Activated CD8-positive, alpha-beta memory T cell treated with anti-CD3 and anti-CD28 coated beads, Interleukin-2, amount 10 ng/mL, durations not matched to agents 7 days and 5 days (primary cell): Measurements from ENCODE around the gene HSF5. TPM values are rescaled to one million over a fixed set of nuclear protein-coding genes. Genes with fewer than 3 reads are reported as not detected.

Source experiments
- ATAC-seq: fragments of 150-1000 bp; cut with Tn5 transposase; one replicate; pipeline ENCODE4 v1.10.0; 2021; ENCODE audit warnings: moderate library complexity
- CTCF ChIA-PET: fragments of 350-600 bp; sonication (Branson Sonifier 250); formaldehyde crosslinking; loops from one replicate; lab custom pipeline; 2021; ENCODE audit warnings: antibody characterized with exemption; lab: Charles Lee
- DNase-seq: peaks from one replicate; pipeline ENCODE4 v3.0.0-alpha.2; 2020
- H3K27ac Mint-ChIP-seq: one replicate; pipeline ENCODE4 v1.8.0; 2021; ENCODE audit warnings: mild to moderate bottlenecking, mixed read lengths
- H3K27me3 Mint-ChIP-seq: one replicate; pipeline ENCODE4 v1.8.0; 2021; ENCODE audit warnings: mixed read lengths
- H3K36me3 Mint-ChIP-seq: one replicate; pipeline ENCODE4 v1.8.0; 2021; ENCODE audit warnings: mild to moderate bottlenecking, mixed read lengths
- H3K4me1 Mint-ChIP-seq: one replicate; pipeline ENCODE4 v1.8.0; 2021; ENCODE audit warnings: mixed read lengths
- H3K4me3 Mint-ChIP-seq: one replicate; pipeline ENCODE4 v1.8.0; 2021; ENCODE audit warnings: mild to moderate bottlenecking, moderate library complexity, mixed read lengths
- H3K9me3 Mint-ChIP-seq: one replicate; pipeline ENCODE4 v1.8.0; 2022; ENCODE audit warnings: low read depth, mixed read lengths
- total RNA-seq, 2 experiments: library from RNA; stranded (reverse); gene quantifications; one replicate each; pipeline ENCODE4 v1.2.3, GENCODE V29; 2021

HSF5 gene, protein sequence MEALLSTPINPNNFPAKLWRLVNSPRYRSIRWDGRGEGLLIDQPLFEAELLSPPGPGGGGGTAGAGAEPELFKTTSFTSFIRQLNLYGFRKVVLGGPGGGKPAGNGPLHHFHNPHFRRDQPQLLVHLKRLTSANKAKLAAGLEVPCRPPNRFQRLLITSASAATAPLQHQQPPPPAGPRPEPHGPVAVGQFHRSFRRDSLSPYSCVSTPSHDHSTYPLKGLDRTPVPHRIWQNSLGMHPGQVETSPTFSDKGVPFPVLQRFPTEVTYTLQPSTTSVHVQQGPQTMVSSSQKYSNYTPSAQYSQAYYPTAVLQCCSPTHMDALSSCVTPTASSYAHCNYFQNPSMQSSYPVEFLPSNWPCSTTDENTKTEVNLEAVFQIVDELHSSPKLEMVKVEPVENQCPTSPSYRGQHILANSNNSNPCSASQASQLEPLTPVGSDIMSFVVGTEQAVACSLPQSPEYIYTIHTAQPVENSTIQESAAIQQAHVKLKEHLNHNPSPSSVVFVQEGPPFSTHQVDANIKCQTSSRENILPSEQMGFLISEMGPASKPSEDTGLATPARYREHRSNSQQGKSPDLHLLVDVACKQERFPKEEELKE
- under 1 TPM; 0.41 to 0.61 TPM for total RNA-seq

DNA sequence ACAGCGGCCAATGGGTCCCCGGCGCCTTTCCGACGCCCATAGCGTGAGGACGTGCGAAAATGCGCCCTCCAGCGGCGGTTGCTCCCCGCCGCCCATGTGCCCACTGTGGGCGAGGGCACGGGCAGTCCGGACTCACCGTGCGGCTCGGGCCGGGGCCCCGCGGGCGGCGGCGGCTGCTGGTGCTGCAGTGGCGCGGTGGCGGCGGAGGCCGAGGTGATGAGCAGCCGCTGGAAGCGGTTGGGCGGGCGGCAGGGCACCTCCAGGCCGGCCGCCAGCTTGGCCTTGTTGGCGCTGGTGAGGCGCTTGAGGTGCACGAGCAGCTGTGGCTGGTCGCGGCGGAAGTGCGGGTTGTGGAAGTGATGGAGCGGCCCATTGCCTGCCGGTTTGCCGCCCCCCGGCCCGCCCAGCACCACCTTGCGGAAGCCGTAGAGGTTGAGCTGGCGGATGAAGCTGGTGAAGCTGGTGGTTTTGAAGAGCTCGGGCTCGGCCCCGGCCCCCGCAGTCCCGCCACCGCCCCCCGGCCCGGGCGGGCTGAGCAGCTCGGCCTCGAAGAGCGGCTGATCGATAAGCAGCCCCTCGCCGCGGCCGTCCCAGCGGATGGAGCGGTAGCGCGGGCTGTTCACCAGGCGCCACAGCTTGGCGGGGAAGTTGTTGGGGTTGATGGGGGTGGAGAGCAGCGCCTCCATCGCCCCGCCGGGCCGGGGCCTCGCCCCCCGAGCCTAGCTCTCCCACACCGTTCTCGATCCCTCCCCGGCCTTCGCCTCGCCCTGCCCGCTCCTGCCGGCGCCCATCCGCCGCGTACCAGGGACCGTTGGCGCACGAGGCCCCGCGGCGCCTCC is at the start of gene HSF5:
Gene HSF5, minus strand, starts transcription at position 820 of the 839 bp plus-strand sequence. Its CDS starts 134 bp downstream, at position 686.
- ATAC-seq (peak; percentile 82), DNase-seq (peak; percentile 77)
- Mint-ChIP-seq H3K36me3 (peaks cover 31% of the 10 kb centered on the region), H3K4me1 (peaks cover 13% of the 10 kb centered on the region), H3K4me3 (peak within 1 kb of the TSS; percentile 33), H3K27ac (peak within 1 kb of the TSS; percentile 36), H3K27me3 (no peaks in the 10 kb centered on the region), H3K9me3 (no peaks in the 10 kb centered on the region)
- CTCF ChIA-PET: interaction anchor here (0.6 to 1.2 kb wide), 17 partner anchors 8 to 288 kb away, joined by 3 to 11 read pairs (median 3); partner anchors contain the start of genes MTMR4 and SUPT4H1

DNA sequence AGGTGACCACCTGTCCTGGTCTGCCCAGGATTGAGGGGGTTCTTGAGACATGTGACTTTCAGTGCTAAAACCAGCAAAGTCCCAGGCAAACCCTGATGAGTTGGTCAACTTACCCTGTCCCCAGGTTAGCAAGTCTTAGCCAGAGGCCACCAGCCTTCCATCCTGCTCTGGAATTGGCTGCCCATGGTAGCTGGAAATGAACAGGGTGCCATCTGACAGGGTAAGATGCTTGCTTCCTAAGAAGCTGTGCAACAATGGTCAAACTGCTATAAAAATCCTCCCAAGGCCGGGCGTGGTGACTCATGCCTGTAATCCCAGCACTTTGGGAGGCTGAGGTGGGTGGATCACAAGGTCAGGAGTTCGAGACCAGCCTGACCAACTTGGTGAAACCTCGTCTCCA is 49.1 kb upstream of the HSF5 start:
- DNase-seq: no peak
- ATAC-seq: no peak
- Mint-ChIP-seq H3K27me3 (peaks cover 38% of the 10 kb centered on the region), H3K27ac (no peak overlapping the region), H3K4me1 (no peaks in the 10 kb centered on the region), H3K4me3 (no peak overlapping the region), H3K36me3 (no peaks in the 10 kb centered on the region), H3K9me3 (no peaks in the 10 kb centered on the region)
- CTCF ChIA-PET: no interaction called here

DNA sequence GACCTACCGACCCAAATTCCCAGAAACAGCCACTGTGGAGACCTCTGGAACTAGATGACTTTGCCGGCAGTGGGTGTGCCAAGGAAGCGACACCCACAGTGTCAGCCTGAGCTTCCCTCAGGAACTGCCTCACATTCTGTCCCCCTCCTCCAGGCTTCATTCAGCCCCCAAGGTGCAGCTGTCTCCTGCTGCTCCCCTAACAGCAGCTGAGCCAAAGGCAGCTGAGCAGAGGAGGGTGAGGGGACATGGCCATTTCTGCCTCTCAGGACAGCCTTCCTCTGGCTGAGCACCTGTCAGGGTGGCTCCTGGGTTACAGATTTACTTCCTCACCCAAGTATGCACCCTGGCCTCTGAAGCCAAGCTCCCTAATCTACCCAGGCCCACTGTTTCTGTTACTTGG is 48.3 kb upstream of the HSF5 start:
- H3K4me3 Mint-ChIP-seq: no peak overlapping the region
- no peaks in the 10 kb centered on the region for H3K4me1 Mint-ChIP-seq
- CTCF ChIA-PET: interaction anchor here (1.4 kb wide), 1 partner anchor 23 kb away, joined by 4 read pairs; no protein-coding TSS in a partner anchor
- no peak for ATAC-seq
- H3K9me3 Mint-ChIP-seq: no peaks in the 10 kb centered on the region
- H3K27ac Mint-ChIP-seq: no peak overlapping the region
- H3K36me3 Mint-ChIP-seq: no peaks in the 10 kb centered on the region
- no peak for DNase-seq
- H3K27me3 Mint-ChIP-seq: peaks cover 39% of the 10 kb centered on the region

- H3K4me1 Mint-ChIP-seq: no peaks in the 10 kb centered on the region
- H3K27ac Mint-ChIP-seq: no peak overlapping the region
- H3K36me3 Mint-ChIP-seq: no peaks in the 10 kb centered on the region
- ATAC-seq (no peak), DNase-seq (no peak)
- H3K4me3 Mint-ChIP-seq: no peak overlapping the region
- CTCF ChIA-PET: interaction anchor here (0.5 to 1.4 kb wide), 3 partner anchors 19 to 42 kb away, joined by 3 to 4 read pairs (median 3); no protein-coding TSS in a partner anchor
- H3K9me3 Mint-ChIP-seq: no peaks in the 10 kb centered on the region
- H3K27me3 Mint-ChIP-seq: peaks cover 50% of the 10 kb centered on the region
Measured at GRCh38 chr17:58535431-58535830, 47.2 kb upstream of the HSF5 start.

- DNase-seq (no peak), ATAC-seq (no peak)
- CTCF ChIA-PET: interaction anchor here (1.0 to 1.7 kb wide), 2 partner anchors 16 to 43 kb away, joined by 3 to 7 read pairs; no protein-coding TSS in a partner anchor
- H3K27ac Mint-ChIP-seq: no peak overlapping the region
- no peaks in the 10 kb centered on the region for H3K4me1 Mint-ChIP-seq
- no peak overlapping the region for H3K4me3 Mint-ChIP-seq
- no peaks in the 10 kb centered on the region for H3K36me3 Mint-ChIP-seq
- peaks cover 53% of the 10 kb centered on the region for H3K27me3 Mint-ChIP-seq
- H3K9me3 Mint-ChIP-seq: no peaks in the 10 kb centered on the region
Measured at GRCh38 chr17:58534901-58535421, 46.8 kb upstream of the HSF5 start.

- Mint-ChIP-seq H3K36me3 (no peaks in the 10 kb centered on the region), H3K27ac (no peak overlapping the region), H3K4me1 (no peaks in the 10 kb centered on the region), H3K9me3 (no peaks in the 10 kb centered on the region), H3K27me3 (peaks cover 57% of the 10 kb centered on the region), H3K4me3 (no peak overlapping the region)
- ATAC-seq (no peak), DNase-seq (no peak)
- CTCF ChIA-PET: interaction anchor here (1.7 kb wide), 1 partner anchor 15 kb away, joined by 7 read pairs; no protein-coding TSS in a partner anchor
Measured at GRCh38 chr17:58534331-58534730, 46.1 kb upstream of the HSF5 start.

DNA sequence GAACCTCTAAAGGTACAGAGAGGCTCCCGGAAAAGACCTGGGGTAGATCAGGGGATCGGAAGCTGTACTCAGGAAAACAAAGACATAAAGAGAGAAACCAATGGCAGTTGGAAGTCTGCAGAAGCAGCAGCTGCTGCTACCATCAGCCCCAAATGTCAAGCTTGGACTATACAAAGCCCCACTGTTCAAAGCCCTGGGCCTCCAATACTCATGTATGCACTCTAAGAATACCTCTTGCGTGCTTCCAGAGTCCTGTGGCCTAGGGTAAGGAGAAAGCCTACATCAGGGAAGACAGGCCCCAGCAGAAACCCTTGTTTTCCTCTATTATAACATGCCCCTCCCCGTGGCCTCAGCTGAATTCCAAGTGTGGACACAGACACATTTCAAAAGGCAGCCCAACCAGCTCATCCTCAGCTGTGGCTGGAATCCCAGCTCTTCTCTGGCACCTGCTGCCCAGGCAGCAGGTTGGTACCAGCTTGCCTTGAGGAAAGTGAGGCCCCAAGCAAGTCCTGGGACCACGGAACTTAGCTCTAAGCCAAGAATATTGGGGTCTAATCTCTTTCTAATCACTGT is 45.5 kb upstream of the HSF5 start:
- no peaks in the 10 kb centered on the region for H3K9me3 Mint-ChIP-seq
- no peak for ATAC-seq
- no peaks in the 10 kb centered on the region for H3K4me1 Mint-ChIP-seq
- H3K27me3 Mint-ChIP-seq: peaks cover 57% of the 10 kb centered on the region
- CTCF ChIA-PET: interaction anchor here (0.6 to 1.7 kb wide), 2 partner anchors 15 to 496 kb away, joined by 4 to 7 read pairs; no protein-coding TSS in a partner anchor
- H3K36me3 Mint-ChIP-seq: no peaks in the 10 kb centered on the region
- no peak for DNase-seq
- no peak overlapping the region for H3K4me3 Mint-ChIP-seq
- no peak overlapping the region for H3K27ac Mint-ChIP-seq

DNA sequence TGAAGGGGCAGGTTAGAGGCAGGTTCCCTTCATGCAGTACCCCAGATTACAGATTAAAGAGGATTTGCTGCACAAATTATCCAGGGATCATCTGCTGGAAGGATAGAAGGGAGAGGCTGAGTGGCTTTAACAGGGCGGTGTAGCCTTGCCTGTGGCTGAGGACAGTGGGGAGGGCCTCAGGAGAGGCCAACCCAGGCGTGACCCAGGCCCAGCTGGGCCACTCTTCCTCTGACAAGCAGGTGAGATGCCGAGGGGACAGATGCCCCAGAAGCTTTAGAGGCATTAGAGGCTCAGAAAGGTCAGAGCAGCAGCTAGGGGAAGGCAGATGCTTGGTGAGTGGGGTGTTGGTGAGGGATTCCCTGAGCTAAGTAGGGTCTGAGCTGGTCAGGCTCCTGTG is 44.3 kb upstream of the HSF5 start:
- Mint-ChIP-seq H3K27me3 (peaks cover 57% of the 10 kb centered on the region), H3K9me3 (no peaks in the 10 kb centered on the region), H3K4me3 (no peak overlapping the region), H3K4me1 (peaks cover 3% of the 10 kb centered on the region), H3K36me3 (no peaks in the 10 kb centered on the region), H3K27ac (no peak overlapping the region)
- DNase-seq (no peak), ATAC-seq (no peak)
- CTCF ChIA-PET: interaction anchor here (0.9 to 4.6 kb wide), 2 partner anchors 9 to 12 kb away, joined by 6 to 30 read pairs; no protein-coding TSS in a partner anchor

DNA sequence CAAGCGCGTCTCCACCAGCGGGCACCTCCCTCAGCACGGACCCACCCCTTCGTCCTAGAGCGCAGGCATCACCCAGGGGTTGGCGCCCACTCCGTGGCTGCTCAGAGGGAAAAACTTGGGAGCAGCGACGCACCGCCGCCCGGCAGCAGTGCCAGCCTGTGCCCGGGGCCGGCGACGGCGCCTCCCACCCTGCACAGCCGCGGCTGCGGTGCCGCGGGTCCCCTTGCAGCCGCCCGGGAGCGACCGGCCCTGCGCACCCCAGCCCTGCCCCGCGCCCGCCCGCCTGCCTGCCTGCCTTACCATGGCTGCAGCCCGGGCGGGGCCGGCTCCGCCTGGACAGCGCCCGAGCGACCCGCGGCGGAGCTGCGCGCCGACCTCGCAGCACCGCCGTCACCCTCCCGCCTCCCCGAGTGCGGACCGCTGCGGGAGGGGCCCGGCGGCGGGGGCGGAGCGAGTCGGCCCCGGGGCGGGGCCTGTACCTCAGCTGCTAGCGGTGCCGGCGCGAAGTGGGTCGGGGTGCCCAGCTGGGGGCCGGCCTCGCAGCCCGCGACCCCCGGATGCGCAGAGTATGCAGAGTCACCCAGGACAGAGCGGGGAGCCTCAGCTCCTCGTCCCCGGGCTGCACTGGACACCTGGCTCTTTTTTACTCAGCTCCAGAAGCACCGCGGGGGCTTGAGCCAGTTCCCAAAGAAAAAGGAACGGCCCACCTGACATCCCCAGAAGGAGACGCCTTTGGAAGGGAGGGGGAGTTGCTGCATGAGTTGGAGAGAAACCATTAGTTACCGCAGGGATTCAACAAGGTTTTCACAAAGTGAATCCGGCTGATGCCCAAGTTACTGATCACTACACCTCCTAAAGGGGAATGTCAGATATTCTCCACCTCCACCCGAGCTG is 43.7 kb upstream of the HSF5 start:
- peak; percentile 63 for DNase-seq
- H3K4me1 Mint-ChIP-seq: peaks cover 9% of the 10 kb centered on the region
- H3K27me3 Mint-ChIP-seq: peaks cover 57% of the 10 kb centered on the region
- CTCF ChIA-PET: interaction anchor here (0.8 to 4.6 kb wide), 3 partner anchors 10 to 473 kb away, joined by 3 to 30 read pairs (median 6); no protein-coding TSS in a partner anchor
- peak overlapping the region; percentile 23 for H3K4me3 Mint-ChIP-seq
- no peaks in the 10 kb centered on the region for H3K36me3 Mint-ChIP-seq
- no peak overlapping the region for H3K27ac Mint-ChIP-seq
- no peaks in the 10 kb centered on the region for H3K9me3 Mint-ChIP-seq
- peak; percentile 94 for ATAC-seq

DNA sequence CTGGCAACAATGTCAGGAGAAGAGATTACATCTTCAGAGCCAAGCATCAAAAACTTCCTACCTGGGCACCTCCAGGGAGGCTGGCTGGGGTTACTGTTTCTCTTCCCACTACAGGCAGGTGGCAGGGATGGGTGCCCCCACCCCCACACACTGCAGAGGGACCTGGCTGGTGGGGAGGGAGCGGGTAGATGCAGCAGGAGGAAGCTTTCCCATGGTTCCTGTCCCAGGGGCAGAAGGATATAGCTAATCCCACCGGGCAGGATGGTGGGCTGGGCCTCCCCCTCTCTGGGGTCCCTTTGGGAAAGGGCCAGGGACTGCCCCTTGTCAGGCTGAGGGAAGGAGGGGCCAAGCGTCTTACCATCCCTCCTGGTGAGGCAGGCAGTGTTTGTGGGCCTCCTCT is 42.9 kb upstream of the HSF5 start:
- CTCF ChIA-PET: interaction anchor here (4.6 kb wide), 1 partner anchor 11 kb away, joined by 30 read pairs; no protein-coding TSS in a partner anchor
- Mint-ChIP-seq H3K36me3 (no peaks in the 10 kb centered on the region), H3K9me3 (no peaks in the 10 kb centered on the region), H3K27me3 (peaks cover 52% of the 10 kb centered on the region), H3K4me3 (peak overlapping the region; percentile 23), H3K27ac (no peak overlapping the region), H3K4me1 (peaks cover 14% of the 10 kb centered on the region)
- no peak for DNase-seq
- no peak for ATAC-seq

DNA sequence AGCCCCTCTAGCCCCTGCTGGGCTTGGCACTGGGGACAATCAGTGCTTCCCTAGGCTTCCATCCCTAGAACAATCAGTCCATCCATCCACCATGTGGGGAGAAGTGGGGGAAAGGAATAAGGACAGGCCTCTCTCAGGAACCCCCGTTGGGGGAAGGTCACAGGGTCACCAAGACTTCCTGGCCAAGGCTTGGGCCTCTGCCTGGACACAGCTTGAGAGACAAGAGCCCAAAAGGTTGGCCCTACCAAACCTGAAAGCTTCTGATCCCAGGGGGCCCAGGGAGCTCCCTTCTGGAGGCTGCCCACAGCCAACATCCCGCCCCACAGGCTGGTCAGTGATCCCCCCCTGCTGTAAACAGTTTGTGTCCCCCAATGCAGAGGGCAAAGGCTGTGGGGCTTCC is 42.4 kb upstream of the HSF5 start:
- peaks cover 14% of the 10 kb centered on the region for H3K4me1 Mint-ChIP-seq
- H3K27me3 Mint-ChIP-seq: peaks cover 47% of the 10 kb centered on the region
- CTCF ChIA-PET: interaction anchor here (4.6 kb wide), 1 partner anchor 10 kb away, joined by 30 read pairs; no protein-coding TSS in a partner anchor
- DNase-seq (no peak), ATAC-seq (no peak)
- H3K27ac Mint-ChIP-seq: no peak overlapping the region
- H3K36me3 Mint-ChIP-seq: no peaks in the 10 kb centered on the region
- H3K4me3 Mint-ChIP-seq: no peak overlapping the region
- no peaks in the 10 kb centered on the region for H3K9me3 Mint-ChIP-seq
